DOHH2 (cell line): Measurements from ENCODE around the gene SEMA5B.

Experiments
- CTCF ChIP-seq: fragments of 200-600 bp; sonication (generic); IDR thresholded peaks from one replicate; pipeline ENCODE4 v1.5.1; 2014; ENCODE audit warnings: antibody characterized with exemption, mild to moderate bottlenecking, low read depth, low read length; ENCODE audit not compliant: poor library complexity, severe bottlenecking
- EZH2phosphoT487 ChIP-seq: fragments of 200-600 bp; sonication (generic); IDR thresholded peaks from 2 replicates; pipeline ENCODE4 v1.6.1; 2017; ENCODE audit warnings: borderline replicate concordance, mild to moderate bottlenecking, antibody characterized with exemption, low read length, moderate library complexity, mixed read lengths

- no peak for TF ChIP-seq CTCF
- TF ChIP-seq EZH2phosphoT487: no peak
These were observed 8.0 kb downstream of the SEMA5B start for GRCh38 chr3:123019591-123019990.
